Epithelial cell of esophagus (primary cell): ENCODE results near the gene CFTR.

Source experiments
- DNase-seq: peaks from one replicate; pipeline ENCODE4 v3.0.0; 2010; ENCODE audit warnings: low read depth
- H3K4me3 ChIP-seq: 2 replicates; pipeline ENCODE4 v1.5.1; 2011; ENCODE audit warnings: mild to moderate bottlenecking, low read length, control low read depth
- TF ChIP-seq, protein P1 (sequence below): IDR thresholded peaks from 2 replicates; pipeline ENCODE4 v1.5.1; 2011; ENCODE audit warnings: low read depth, mild to moderate bottlenecking, low read length, control low read depth, inconsistent platforms; ENCODE audit not compliant: insufficient read depth; ENCODE audit errors: missing control alignments

Gene CFTR

DNA sequence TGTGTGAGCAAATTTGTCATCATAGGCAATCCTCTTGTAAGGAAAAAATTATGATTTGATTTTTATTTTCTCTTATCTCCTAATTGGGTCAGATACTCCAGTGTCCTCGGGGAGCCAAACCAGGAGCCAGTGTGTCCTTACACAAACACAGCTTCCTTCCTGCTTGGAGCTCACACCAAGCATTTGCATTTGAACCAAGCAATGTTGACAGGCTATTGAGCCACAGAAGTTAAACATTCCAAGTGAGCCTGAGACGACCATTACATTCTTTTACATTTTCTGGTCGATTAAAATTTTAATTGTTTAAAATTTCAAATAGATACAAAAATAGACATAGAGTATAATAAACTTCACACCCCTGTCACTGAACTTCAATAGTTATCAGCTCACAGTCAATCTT lies 194.8 kb downstream of the CFTR start:
- no peak for DNase-seq
- H3K4me3 ChIP-seq, result no peak overlapping the region
- TF ChIP-seq, protein P1, sequence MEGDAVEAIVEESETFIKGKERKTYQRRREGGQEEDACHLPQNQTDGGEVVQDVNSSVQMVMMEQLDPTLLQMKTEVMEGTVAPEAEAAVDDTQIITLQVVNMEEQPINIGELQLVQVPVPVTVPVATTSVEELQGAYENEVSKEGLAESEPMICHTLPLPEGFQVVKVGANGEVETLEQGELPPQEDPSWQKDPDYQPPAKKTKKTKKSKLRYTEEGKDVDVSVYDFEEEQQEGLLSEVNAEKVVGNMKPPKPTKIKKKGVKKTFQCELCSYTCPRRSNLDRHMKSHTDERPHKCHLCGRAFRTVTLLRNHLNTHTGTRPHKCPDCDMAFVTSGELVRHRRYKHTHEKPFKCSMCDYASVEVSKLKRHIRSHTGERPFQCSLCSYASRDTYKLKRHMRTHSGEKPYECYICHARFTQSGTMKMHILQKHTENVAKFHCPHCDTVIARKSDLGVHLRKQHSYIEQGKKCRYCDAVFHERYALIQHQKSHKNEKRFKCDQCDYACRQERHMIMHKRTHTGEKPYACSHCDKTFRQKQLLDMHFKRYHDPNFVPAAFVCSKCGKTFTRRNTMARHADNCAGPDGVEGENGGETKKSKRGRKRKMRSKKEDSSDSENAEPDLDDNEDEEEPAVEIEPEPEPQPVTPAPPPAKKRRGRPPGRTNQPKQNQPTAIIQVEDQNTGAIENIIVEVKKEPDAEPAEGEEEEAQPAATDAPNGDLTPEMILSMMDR, result no peak

GRCh38 chr7:117675497-117676435 lies 195.9 kb downstream of the CFTR start:
- DNase-seq, result no peak
- TF ChIP-seq, protein P1, result no peak
- no peak overlapping the region for H3K4me3 ChIP-seq

DNA sequence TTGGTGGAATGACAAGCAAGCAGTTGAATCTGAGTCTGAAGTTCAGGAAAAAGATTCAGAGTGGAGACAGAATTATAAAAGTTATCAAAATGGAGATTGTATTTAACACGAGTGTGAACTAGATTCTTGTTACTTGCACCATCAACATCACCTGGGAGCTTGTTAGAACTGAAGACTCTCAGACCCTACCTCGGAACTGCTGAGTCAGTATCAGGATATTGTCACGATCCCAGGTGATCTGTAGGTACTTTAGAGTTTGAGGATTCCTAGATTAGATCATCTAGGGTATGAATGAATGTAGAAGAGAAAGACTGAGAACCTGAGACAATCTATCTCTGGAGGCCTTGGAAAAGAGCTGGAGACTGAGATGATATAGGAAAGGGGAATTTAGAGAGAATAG lies 199.3 kb downstream of the CFTR start:
- no peak overlapping the region for H3K4me3 ChIP-seq
- TF ChIP-seq, protein P1, result no peak
- no peak for DNase-seq

DNA sequence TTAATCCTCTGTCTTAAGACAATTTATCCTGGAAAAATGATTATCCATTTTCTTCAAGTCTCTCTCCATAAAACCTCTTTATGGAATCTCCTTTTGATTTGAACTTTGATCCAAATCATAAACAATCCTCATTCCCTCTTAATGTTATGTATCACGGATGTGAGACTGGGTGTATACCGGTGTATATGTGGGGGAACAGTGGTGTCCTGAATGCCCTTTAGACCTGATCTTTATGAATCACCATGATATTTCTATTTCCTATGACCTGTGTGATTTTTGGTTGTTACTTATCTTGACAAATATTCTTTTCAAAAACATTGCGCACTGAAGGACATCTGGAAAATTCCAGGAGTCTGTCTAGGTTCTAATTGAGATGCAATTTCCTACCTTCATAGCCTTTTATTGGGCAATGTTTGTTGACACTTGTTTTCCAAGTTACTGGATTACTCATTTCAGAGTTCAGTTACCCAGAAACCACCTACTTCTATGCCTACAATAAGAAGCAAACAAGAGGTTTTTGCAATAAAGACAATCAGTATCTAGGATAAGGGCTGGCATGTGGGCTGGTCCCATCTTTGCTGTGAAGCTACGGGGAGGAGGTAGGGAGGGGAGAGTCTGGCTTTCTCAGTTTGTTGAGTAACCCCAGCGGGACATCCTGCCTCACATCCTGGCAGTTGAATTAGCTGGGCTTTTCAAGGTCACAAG lies 203.0 kb downstream of the CFTR start:
- no peak overlapping the region for H3K4me3 ChIP-seq
- DNase-seq, result peak; percentile 88
- TF ChIP-seq, protein P1, result no peak

GRCh38 chr7:117683430-117684175 lies 203.8 kb downstream of the CFTR start:
- peak; percentile 54 for DNase-seq
- TF ChIP-seq, protein P1, result no peak
- H3K4me3 ChIP-seq, result no peak overlapping the region

- TF ChIP-seq, protein P1, result no peak
- DNase-seq, result no peak
- H3K4me3 ChIP-seq, result no peak overlapping the region
Measured at GRCh38 chr7:117685795-117686194, 206.0 kb downstream of the CFTR start.
